IMR-90 (cell line): Measurements from ENCODE around the gene HOXA13. TPM values are rescaled to one million over a fixed set of nuclear protein-coding genes. Genes with fewer than 3 reads are reported as not detected.

Experiments
- ATAC-seq: fragments of 200-7000 bp; cut with Tn5 transposase; 2 replicates; pipeline ENCODE4 v1.9.1; 2020; ENCODE audit warnings: low read depth, mild to moderate bottlenecking, moderate library complexity
- BruUV-seq: library from RNA; stranded (reverse); fragments of 400-500 nt; replicated peaks from 2 replicates; lab custom pipeline; 2021; lab: Mats Ljungman, UMichigan
- CTCF ChIA-PET: fragments of 300-600 bp; formaldehyde crosslinking; extraction: SDS; loops from one replicate; lab custom pipeline; 2021; ENCODE audit warnings: antibody characterized with exemption; lab: Yijun Ruan, JAX
- POLR2A ChIA-PET: fragments of 300-600 bp; sonication (Branson Sonifier 250); formaldehyde crosslinking; loops from one replicate; lab custom pipeline; 2022; ENCODE audit warnings: antibody characterized with exemption; ENCODE audit not compliant: unreplicated experiment; lab: Charles Lee
- DNase-seq: peaks from one replicate; pipeline ENCODE4 v3.0.0; 2013
- H2AFZ ChIP-seq: replicated peaks from 2 replicates; pipeline ENCODE3; 2013; ENCODE audit warnings: low read length, mild to moderate bottlenecking; ENCODE audit not compliant: poor library complexity
- H2AK5ac ChIP-seq: 2 replicates; pipeline ENCODE4 v1.6.1; 2013; ENCODE audit warnings: low read depth, low read length, inconsistent platforms
- H2AK9ac ChIP-seq: replicated peaks from 2 replicates; pipeline ENCODE3; 2013; ENCODE audit warnings: mild to moderate bottlenecking, low read depth, low read length, moderate library complexity; ENCODE audit not compliant: poor library complexity
- H2BK120ac ChIP-seq: 2 replicates; pipeline ENCODE4 v1.6.1; 2013; ENCODE audit warnings: low read depth, low read length, inconsistent platforms
- H2BK15ac ChIP-seq: 3 replicates; pipeline ENCODE4 v1.6.1; 2013; ENCODE audit warnings: low read depth, low read length, inconsistent platforms
- H2BK20ac ChIP-seq: 2 replicates; pipeline ENCODE4 v1.6.1; 2013; ENCODE audit warnings: low read depth, mild to moderate bottlenecking, inconsistent platforms, low read length, moderate library complexity
- H2BK5ac ChIP-seq: 2 replicates; pipeline ENCODE4 v1.6.1; 2013; ENCODE audit warnings: mild to moderate bottlenecking, low read depth, low read length, inconsistent platforms; ENCODE audit not compliant: poor library complexity, severe bottlenecking
- H3K14ac ChIP-seq: replicated peaks from 2 replicates; pipeline ENCODE4 v1.6.1; 2013; ENCODE audit warnings: low read depth, low read length, inconsistent platforms
- H3K18ac ChIP-seq: 2 replicates; pipeline ENCODE4 v1.6.1; 2013; ENCODE audit warnings: low read depth, low read length, control low read depth
- H3K23ac ChIP-seq: 2 replicates; pipeline ENCODE4 v1.6.1; 2013; ENCODE audit warnings: low read depth, low read length, inconsistent platforms
- H3K27ac ChIP-seq: 2 replicates; pipeline ENCODE4 v1.5.1; 2013; ENCODE audit warnings: mild to moderate bottlenecking, control low read depth, low read length; ENCODE audit not compliant: insufficient read depth
- H3K27me3 ChIP-seq: 2 replicates; pipeline ENCODE4 v1.6.1; 2013; ENCODE audit warnings: low read length; ENCODE audit not compliant: control insufficient read depth, insufficient read depth
- H3K36me3 ChIP-seq: 2 replicates; pipeline ENCODE4 v1.6.1; 2013; ENCODE audit warnings: low read length, mixed read lengths; ENCODE audit not compliant: control insufficient read depth, insufficient read depth
- H3K4ac ChIP-seq: 2 replicates; pipeline ENCODE4 v1.6.1; 2013; ENCODE audit warnings: low read depth, low read length, inconsistent platforms
- H3K4me1 ChIP-seq: 2 replicates; pipeline ENCODE4 v1.6.1; 2013; ENCODE audit warnings: low read length, mixed read lengths; ENCODE audit not compliant: control insufficient read depth, insufficient read depth
- H3K4me2 ChIP-seq: 2 replicates; pipeline ENCODE4 v1.6.1; 2013; ENCODE audit warnings: low read depth, mild to moderate bottlenecking, control low read depth, low read length, moderate library complexity
- H3K4me3 ChIP-seq: 2 replicates; pipeline ENCODE4 v1.5.1; 2013; ENCODE audit warnings: low read depth, mild to moderate bottlenecking, control low read depth, low read length, moderate library complexity; ENCODE audit not compliant: insufficient read depth
- H3K56ac ChIP-seq: 2 replicates; pipeline ENCODE4 v1.6.1; 2013; ENCODE audit warnings: low read length, inconsistent platforms; ENCODE audit not compliant: insufficient read depth; ENCODE audit errors: extremely low read depth
- H3K79me1 ChIP-seq, 2 experiments: 2 replicates each; pipeline ENCODE4 v1.6.1; 2013; ENCODE audit warnings: low read length in 2 of 2, inconsistent platforms in 1 of 2, low read depth in 1 of 2
- H3K9ac ChIP-seq: 2 replicates; pipeline ENCODE4 v1.6.1; 2013; ENCODE audit warnings: low read depth, low read length, control low read depth
- H3K9me1 ChIP-seq: 2 replicates; pipeline ENCODE4 v1.6.1; 2013; ENCODE audit warnings: low read length, inconsistent platforms; ENCODE audit not compliant: insufficient read depth
- H3K9me3 ChIP-seq: 2 replicates; pipeline ENCODE4 v1.6.1; 2013; ENCODE audit warnings: low read length; ENCODE audit not compliant: control insufficient read depth, insufficient read depth
- H4K20me1 ChIP-seq: 2 replicates; pipeline ENCODE4 v1.6.1; 2013; ENCODE audit warnings: low read length, inconsistent platforms; ENCODE audit not compliant: insufficient read depth
- H4K5ac ChIP-seq: 2 replicates; pipeline ENCODE4 v1.6.1; 2013; ENCODE audit warnings: mild to moderate bottlenecking, low read depth, low read length, control low read depth
- H4K8ac ChIP-seq, 2 experiments: 2 replicates each; pipeline ENCODE4 v1.6.1; 2013; ENCODE audit warnings: low read depth in 2 of 2, low read length in 2 of 2, control low read depth in 1 of 2, inconsistent platforms in 1 of 2
- H4K91ac ChIP-seq: 2 replicates; pipeline ENCODE4 v1.6.1; 2013; ENCODE audit warnings: low read depth, low read length, inconsistent platforms; ENCODE audit not compliant: insufficient read depth
- CEBPB ChIP-seq: IDR thresholded peaks from 2 replicates; pipeline ENCODE4 v1.6.1; 2012; ENCODE audit warnings: low read depth, low read length, improper control_type of control experiment
- MAZ ChIP-seq: IDR thresholded peaks from 2 replicates; pipeline ENCODE4 v1.6.1; 2012; ENCODE audit warnings: low read depth, mild to moderate bottlenecking, low read length, improper control_type of control experiment, moderate library complexity, borderline replicate concordance
- RFX5 ChIP-seq: IDR thresholded peaks from 2 replicates; pipeline ENCODE4 v1.8.0; 2012; ENCODE audit warnings: low read depth, mild to moderate bottlenecking, low read length, moderate library complexity
- SMC3 ChIP-seq: fragments of 150-350 bp; IDR thresholded peaks from 2 replicates; pipeline ENCODE4 v1.6.1; 2016; ENCODE audit warnings: low read depth, mild to moderate bottlenecking, antibody characterized with exemption, low read length, moderate library complexity
- WGBS, 2 experiments: methylation state at CpG; one replicate each; pipeline versions ENCODE4 v1.1.5 to v1.1.7; 2013; ENCODE audit warnings: missing lambda C conversion rate in 2 of 2; ENCODE audit not compliant: insufficient read length in 1 of 2; ENCODE audit errors: extremely low coverage in 2 of 2; 5-methylcytosine and 5-hydroxymethylcytosine counted together
- dilution Hi-C: fragments of 300-500 bp; cut with HindIII; formaldehyde crosslinking; loops from one replicate; pipeline ENCODE4 v1.14.3; 2018; ENCODE audit warnings: low sequenced_read_pairs; ENCODE audit not compliant: unreplicated experiment
- in situ Hi-C: fragments of 300-500 bp; cut with MboI; formaldehyde crosslinking; loops from 3 replicates; pipeline ENCODE4 v1.14.3; 2019; ENCODE audit warnings: low sequenced_read_pairs, inconsistent platforms, mixed read lengths
- intact Hi-C: fragments of 100-400 bp; cut with micrococcal nuclease; formaldehyde crosslinking; loops from 2 replicates; pipeline ENCODE4 v1.10.0; 2022
- polyA plus RNA-seq, 3 experiments: library from polyadenylated mRNA; depleted of rRNA; stranded (reverse); fragments of >200 nt; gene quantifications; 2 replicates each; pipeline ENCODE4 v1.2.3, GENCODE V29; 2012; ENCODE audit warnings: low replicate concordance in 1 of 3
- total RNA-seq: library from RNA; depleted of rRNA; stranded (reverse); fragments of >200 nt; gene quantifications from 2 replicates; pipeline ENCODE4 v1.2.3, GENCODE V29; 2012
- TF ChIP-seq, protein P1 (sequence below): fragments of 150-350 bp; IDR thresholded peaks from 2 replicates; pipeline ENCODE4 v1.6.1; 2016; ENCODE audit warnings: low read depth, mild to moderate bottlenecking, low read length, moderate library complexity, borderline replicate concordance

HOXA13 gene
- total and polyA plus RNA-seq, 2 of the 4 experiments (the other 2 are of a cell fraction): not detected

DNA sequence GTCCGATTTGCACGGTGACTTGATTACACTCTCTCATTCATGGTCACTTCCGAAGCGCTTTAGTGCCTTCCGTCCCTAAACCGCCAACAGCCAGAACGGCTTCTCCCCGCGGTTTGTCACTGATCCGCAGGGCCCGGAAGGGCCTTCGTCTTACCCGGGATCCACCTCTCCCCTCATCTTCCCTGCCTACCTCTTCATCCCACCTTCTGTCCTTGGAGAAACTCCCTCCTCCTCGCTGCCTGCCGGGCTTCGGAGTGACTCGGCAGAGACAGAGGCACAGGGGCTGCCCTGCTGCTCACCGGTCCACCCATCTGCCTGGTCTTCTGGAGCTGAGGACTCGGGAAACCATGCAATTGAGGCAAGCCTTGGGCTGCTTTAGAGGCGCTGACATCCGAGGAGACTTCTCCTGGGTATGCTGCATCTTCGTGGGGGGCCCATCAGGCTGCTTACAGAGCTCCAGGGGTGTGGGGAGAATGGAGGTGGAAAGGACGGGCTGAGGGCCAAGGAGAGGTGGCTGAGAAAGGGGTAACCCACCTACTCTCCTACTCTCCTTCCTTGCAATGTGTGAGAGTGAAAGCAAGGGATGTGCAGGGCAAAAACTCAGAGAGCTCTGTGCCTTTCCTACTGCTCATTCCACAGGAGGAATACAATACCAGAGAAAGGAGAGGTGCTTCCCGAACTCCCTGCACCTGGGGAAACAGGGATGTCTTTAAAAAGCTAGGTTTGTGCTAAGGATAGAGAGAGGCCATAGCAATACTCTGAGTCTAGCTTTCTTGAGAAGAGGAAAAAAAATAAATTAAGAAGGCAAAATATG lies 13.8 kb downstream of the HOXA13 start:
- CTCF ChIA-PET: interaction anchor here (1.7 kb wide), 1 partner anchor 10 kb away, joined by 10 read pairs; no protein-coding TSS in a partner anchor
- TF ChIP-seq SMC3 (no peak), MAZ (no peak), RFX5 (no peak), CEBPB (no peak)
- TF ChIP-seq, protein P1, sequence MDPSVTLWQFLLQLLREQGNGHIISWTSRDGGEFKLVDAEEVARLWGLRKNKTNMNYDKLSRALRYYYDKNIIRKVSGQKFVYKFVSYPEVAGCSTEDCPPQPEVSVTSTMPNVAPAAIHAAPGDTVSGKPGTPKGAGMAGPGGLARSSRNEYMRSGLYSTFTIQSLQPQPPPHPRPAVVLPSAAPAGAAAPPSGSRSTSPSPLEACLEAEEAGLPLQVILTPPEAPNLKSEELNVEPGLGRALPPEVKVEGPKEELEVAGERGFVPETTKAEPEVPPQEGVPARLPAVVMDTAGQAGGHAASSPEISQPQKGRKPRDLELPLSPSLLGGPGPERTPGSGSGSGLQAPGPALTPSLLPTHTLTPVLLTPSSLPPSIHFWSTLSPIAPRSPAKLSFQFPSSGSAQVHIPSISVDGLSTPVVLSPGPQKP: no peak
- Histone ChIP-seq H3K23ac (no peak overlapping the region), H4K91ac (no peak overlapping the region), H3K14ac (no peak overlapping the region), H3K27ac (no peak overlapping the region), H3K9me1 (no peaks in the 10 kb centered on the region), H3K18ac (no peak overlapping the region), H3K79me1 (no peaks in the 10 kb centered on the region), H4K20me1 (peaks cover 17% of the 10 kb centered on the region; the same call in 1 of the 2 replicates), H3K4me1 (peaks cover 3% of the 10 kb centered on the region; the same call in 1 of the 2 replicates), H3K4me3 (no peak overlapping the region), H3K56ac (no peak overlapping the region), H2BK20ac (no peak overlapping the region), H3K36me3 (no peaks in the 10 kb centered on the region), H3K27me3 (peaks cover 93% of the 10 kb centered on the region), H3K4me2 (no peak overlapping the region), H4K5ac (no peak overlapping the region), H2AK9ac (no peak overlapping the region), H2BK120ac (no peak overlapping the region), H3K9me3 (peaks cover 17% of the 10 kb centered on the region; the same call in 1 of the 2 replicates), H2BK5ac (no peak overlapping the region), H3K4ac (no peak overlapping the region), H3K9ac (no peak overlapping the region), H2AK5ac (no peak overlapping the region), H4K8ac (no peak overlapping the region), H2BK15ac (no peak overlapping the region), H2AFZ (peak overlapping the region; percentile 33)
- dilution Hi-C loops (no loop called here), intact Hi-C loops (no loop called here), in situ Hi-C loops (no loop called here)
- 10% methylated on average over 11 of the region's 24 CpGs; no CpG with 5 or more reads in 1 of the 2 experiments for WGBS, 2 experiments
- POLR2A ChIA-PET: interaction anchor here (0.7 kb wide), 1 partner anchor 54 kb away, joined by 5 read pairs; no protein-coding TSS in a partner anchor
- ATAC-seq (no peak), DNase-seq (no peak)
- no TSS peak for BruUV-seq
